CD4-positive, alpha-beta T cell (primary cell): ENCODE measurements around the gene TACO1. TPM values are rescaled to one million over a fixed set of nuclear protein-coding genes. Genes with fewer than 3 reads are reported as not detected.
A peak's percentile ranks its signal among the peaks of the same experiment; 100 is the strongest.

Experiments used
- ATAC-seq: fragments of 200-7000 bp; cut with Tn5 transposase; one replicate; pipeline ENCODE4 v1.10.0; 2022; ENCODE audit warnings: mild to moderate bottlenecking; ENCODE audit not compliant: poor library complexity
- CTCF ChIA-PET: fragments of 350-600 bp; sonication (Branson Sonifier 250); formaldehyde crosslinking; loops from one replicate; lab custom pipeline; 2021; ENCODE audit warnings: antibody characterized with exemption, inconsistent platforms; lab: Charles Lee
- POLR2A ChIA-PET: fragments of 350-600 bp; sonication (Branson Sonifier 250); formaldehyde crosslinking; loops from one replicate; lab custom pipeline; 2021; ENCODE audit warnings: antibody characterized with exemption, inconsistent platforms; lab: Charles Lee
- DNase-seq, 14 experiments: peaks; one replicate each; pipeline ENCODE4 v3.0.0-alpha.2; 2013 to 2020; ENCODE audit warnings: mixed read lengths in 2 of 14
- H3K27ac ChIP-seq, 2 donors: one replicate each; pipeline versions ENCODE4 v1.5.1 to v1.7.0; 2013; ENCODE audit warnings: low read length in 2 of 2, low read depth in 1 of 2, mild to moderate bottlenecking in 1 of 2
- H3K27me3 ChIP-seq, 2 experiments: 1 replicate in 1 of 2; 2 replicates in 1 of 2; pipeline versions ENCODE4 v1.6.1 to v1.7.0; 2013; ENCODE audit warnings: low read length in 2 of 2, control low read depth in 1 of 2, mild to moderate bottlenecking in 1 of 2, moderate library complexity in 1 of 2; ENCODE audit not compliant: insufficient read depth in 2 of 2, control insufficient read depth in 1 of 2
- H3K36me3 ChIP-seq: one replicate; pipeline ENCODE4 v1.6.1; 2013; ENCODE audit warnings: low read length, control low read depth; ENCODE audit not compliant: insufficient read depth
- H3K4me1 ChIP-seq: one replicate; pipeline ENCODE4 v1.6.1; 2013; ENCODE audit warnings: low read length, control low read depth; ENCODE audit not compliant: insufficient read depth
- H3K4me3 ChIP-seq: one replicate; pipeline ENCODE4 v1.5.1; 2013; ENCODE audit warnings: mild to moderate bottlenecking, low read length, moderate library complexity
- H3K9me3 ChIP-seq, 2 experiments: 1 replicate in 1 of 2; 2 replicates in 1 of 2; pipeline versions ENCODE4 v1.6.1 to v1.7.0; 2013; ENCODE audit warnings: low read length in 2 of 2, mild to moderate bottlenecking in 2 of 2, control low read depth in 1 of 2, moderate library complexity in 1 of 2; ENCODE audit not compliant: control insufficient read depth in 1 of 2, insufficient read depth in 1 of 2
- H3K27ac Mint-ChIP-seq: one replicate; pipeline ENCODE4 v1.8.0; 2020; ENCODE audit warnings: mixed read lengths
- H3K27me3 Mint-ChIP-seq: one replicate; pipeline ENCODE4 v1.8.0; 2021; ENCODE audit warnings: mixed read lengths
- H3K36me3 Mint-ChIP-seq: one replicate; pipeline ENCODE4 v1.8.0; 2021; ENCODE audit warnings: low read depth, mixed read lengths
- H3K4me1 Mint-ChIP-seq: one replicate; pipeline ENCODE4 v1.8.0; 2021; ENCODE audit warnings: low read depth, mixed read lengths
- H3K4me3 Mint-ChIP-seq: one replicate; pipeline ENCODE4 v1.8.0; 2020; ENCODE audit warnings: mild to moderate bottlenecking, mixed read lengths
- H3K9me3 Mint-ChIP-seq: one replicate; pipeline ENCODE4 v1.8.0; 2020; ENCODE audit warnings: mixed read lengths
- CTCF ChIP-seq: fragments of 200-600 bp; IDR thresholded peaks from one replicate; pipeline ENCODE4 v1.8.0; 2022; ENCODE audit warnings: antibody characterized with exemption, mild to moderate bottlenecking
- intact Hi-C, 2 experiments: fragments of 100-400 bp; cut with DNase I in 1 of 2; cut with micrococcal nuclease in 1 of 2; formaldehyde crosslinking; loops; one replicate each; pipeline versions ENCODE4 v1.15.1 to v1.9.0; 2023 to 2025; cut with DNase I, micrococcal nuclease
- total RNA-seq, 174 experiments: library from RNA in 2 of 174; stranded (reverse) in 2 of 174; gene quantifications; one replicate each; pipeline ENCODE4 v1.2.3 and lab custom pipeline; 2021 to 2026

Gene TACO1
- total RNA-seq, 2 experiments from 2014 or later, result 11.3 to 13.2 TPM

GRCh38 chr17:63568563-63568962 lies 32.1 kb upstream of the TACO1 start:
- intact Hi-C loops, result no loop called here
- ATAC-seq, result no peak
- no peak overlapping the region for H3K27ac ChIP-seq
- H3K4me1 Mint-ChIP-seq, result peaks cover 49% of the 10 kb centered on the region
- H3K4me1 ChIP-seq, result peaks cover 13% of the 10 kb centered on the region
- no peak overlapping the region for H3K4me3 ChIP-seq
- no peaks in the 10 kb centered on the region for H3K9me3 ChIP-seq
- DNase-seq, result no peak
- peak overlapping the region; percentile 5 for H3K27ac Mint-ChIP-seq
- H3K27me3 Mint-ChIP-seq, result no peaks in the 10 kb centered on the region
- CTCF ChIA-PET, result interaction anchor here (0.8 to 1.7 kb wide), 2 partner anchors 44 to 143 kb away, joined by 3 to 5 read pairs; no protein-coding TSS in a partner anchor
- TF ChIP-seq CTCF, result no peak
- no peaks in the 10 kb centered on the region for H3K27me3 ChIP-seq
- no peak overlapping the region for H3K4me3 Mint-ChIP-seq
- no peaks in the 10 kb centered on the region for H3K9me3 Mint-ChIP-seq
- H3K36me3 Mint-ChIP-seq, result peaks cover 34% of the 10 kb centered on the region
- peaks cover 11% of the 10 kb centered on the region for H3K36me3 ChIP-seq
- POLR2A ChIA-PET, result interaction anchor here (2.0 kb wide), 1 partner anchor 18 kb away, joined by 4 read pairs; the partner anchor contains the start of gene DCAF7

DNA sequence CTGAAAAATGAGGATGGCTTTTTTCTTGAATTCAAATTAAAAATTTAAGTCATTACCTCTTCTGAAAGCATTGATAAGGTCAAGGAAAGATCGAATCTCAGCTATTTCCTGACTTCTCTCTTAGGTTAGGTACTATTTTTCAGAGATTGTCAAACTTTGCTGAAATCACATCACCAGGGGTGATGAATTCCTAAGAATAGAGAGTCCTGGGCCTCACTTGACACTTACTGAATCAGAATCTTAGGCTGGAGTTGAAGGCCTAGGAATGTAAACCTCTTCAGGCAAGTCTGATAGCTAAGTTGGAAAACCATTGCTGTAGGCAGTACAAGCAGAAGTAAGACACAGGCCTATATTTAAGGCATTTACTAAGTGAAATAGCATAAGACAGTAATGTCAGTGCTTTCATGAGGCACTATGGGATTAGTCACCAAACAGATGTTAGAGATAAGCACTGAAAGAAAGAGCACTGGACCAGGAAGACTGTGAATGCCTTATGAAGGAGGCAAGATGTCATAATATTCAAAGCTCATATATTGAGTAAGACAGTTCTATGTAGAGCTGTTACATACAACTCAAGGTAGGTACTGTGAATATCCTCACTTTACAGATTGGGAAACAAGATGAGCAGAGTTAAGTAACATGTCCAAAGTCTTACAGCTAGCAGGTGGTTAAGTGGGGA lies 28.9 kb upstream of the TACO1 start:
- Mint-ChIP-seq H3K4me3 (no peak overlapping the region), H3K9me3 (no peaks in the 10 kb centered on the region), H3K36me3 (peaks cover 43% of the 10 kb centered on the region), H3K27me3 (no peaks in the 10 kb centered on the region), H3K4me1 (peaks cover 46% of the 10 kb centered on the region), H3K27ac (peak overlapping the region; percentile 3)
- peaks cover under 1% of the 10 kb centered on the region for H3K4me1 ChIP-seq
- ChIA-PET POLR2A (no interaction called here), CTCF (interaction anchor here (1.4 kb wide), 1 partner anchor 40 kb away, joined by 3 read pairs; no protein-coding TSS in a partner anchor)
- H3K4me3 ChIP-seq, result no peak overlapping the region
- DNase-seq, result no peak
- H3K36me3 ChIP-seq, result peaks cover 11% of the 10 kb centered on the region
- no peak for ATAC-seq
- intact Hi-C loops, result no loop called here
- no peak for TF ChIP-seq CTCF
- no peak overlapping the region for H3K27ac ChIP-seq
- H3K27me3 ChIP-seq, result no peaks in the 10 kb centered on the region
- no peaks in the 10 kb centered on the region for H3K9me3 ChIP-seq

- CTCF ChIA-PET, result no interaction called here
- no peaks in the 10 kb centered on the region for H3K27me3 ChIP-seq
- H3K4me3 Mint-ChIP-seq, result no peak overlapping the region
- H3K4me1 ChIP-seq, result no peaks in the 10 kb centered on the region
- H3K36me3 Mint-ChIP-seq, result peaks cover 45% of the 10 kb centered on the region
- peak overlapping the region; percentile 12 for H3K27ac Mint-ChIP-seq
- peaks cover 18% of the 10 kb centered on the region for H3K36me3 ChIP-seq
- no peaks in the 10 kb centered on the region for H3K9me3 ChIP-seq
- no peak overlapping the region for H3K4me3 ChIP-seq
- POLR2A ChIA-PET, result no interaction called here
- TF ChIP-seq CTCF, result no peak
- H3K27ac ChIP-seq, result no peak overlapping the region
- DNase-seq (no peak), ATAC-seq (no peak)
- no peaks in the 10 kb centered on the region for H3K27me3 Mint-ChIP-seq
- H3K9me3 Mint-ChIP-seq, result no peaks in the 10 kb centered on the region
- H3K4me1 Mint-ChIP-seq, result peaks cover 44% of the 10 kb centered on the region
- intact Hi-C loops, result no loop called here
Observed at GRCh38 chr17:63573634-63574033, 27.1 kb upstream of the TACO1 start.
